Left lung (tissue), 10 donors: ENCODE results near the gene GPR87. TPM values are rescaled to one million over a fixed set of nuclear protein-coding genes. Genes with fewer than 3 reads are reported as not detected.

Source experiments
- ATAC-seq: fragments of 200-7000 bp; cut with Tn5 transposase; one replicate; pipeline ENCODE4 v1.9.1; 2020; ENCODE audit warnings: moderate library complexity
- DNase-seq, 4 donors: peaks; one replicate each; pipeline ENCODE4 v3.0.0-alpha.2; 2013 to 2020
- H3K27ac ChIP-seq, 2 donors: fragments of 200-600 bp; sonication (generic) in 1 of 2; one replicate each; pipeline versions ENCODE4 v1.5.0 to v1.8.0; 2020 to 2021
- H3K27me3 ChIP-seq, 2 donors: fragments of 200-600 bp; sonication (generic) in 1 of 2; one replicate each; pipeline versions ENCODE4 v1.5.0 to v1.8.0; 2020 to 2021
- H3K36me3 ChIP-seq, 2 donors: fragments of 200-600 bp; sonication (generic) in 1 of 2; one replicate each; pipeline versions ENCODE4 v1.5.0 to v1.8.0; 2020 to 2021
- H3K4me1 ChIP-seq, 2 donors: fragments of 200-600 bp; one replicate each; pipeline ENCODE4 v1.8.0; 2021
- H3K4me3 ChIP-seq, 2 donors: fragments of 200-600 bp; sonication (generic) in 1 of 2; one replicate each; pipeline versions ENCODE4 v1.5.0 to v1.8.0; 2020 to 2021; ENCODE audit warnings: mild to moderate bottlenecking in 1 of 2
- H3K9me3 ChIP-seq, 2 donors: fragments of 200-600 bp; sonication (generic) in 1 of 2; one replicate each; pipeline versions ENCODE4 v1.5.0 to v1.8.0; 2020 to 2021
- intact Hi-C, 2 donors: fragments of 100-400 bp; cut with DNase I; formaldehyde crosslinking; loops; one replicate each; pipeline versions ENCODE4 v1.11.2 to v1.14.2; 2022
- polyA plus RNA-seq, 6 donors: library from polyadenylated mRNA; unstranded; fragments of 120-200 nt; gene quantifications; one replicate each; pipeline ENCODE4 v1.2.1, GENCODE V29; 2013; ENCODE audit not compliant: insufficient read length in 6 of 6
- total RNA-seq, 2 donors: library from RNA; stranded (reverse); fragmentation: NEBNext Ultra II Directional; extraction: Animal tissue kit (Norgen Biotek cat#: 25700); gene quantifications; one replicate each; pipeline ENCODE4 v1.2.1, GENCODE V29; 2021
- TF ChIP-seq, protein P1 (sequence below), 2 donors: fragments of 200-600 bp; sonication (generic) in 1 of 2; IDR thresholded peaks; one replicate each; pipeline versions ENCODE4 v1.5.0 to v1.8.0; 2021; ENCODE audit warnings: antibody characterized with exemption in 2 of 2
- donor health status: DM: no; HTN: yes; CAD: no.
- donor health status: DM: no; HTN: no; CAD: no.

GPR87 gene
- total and polyA plus RNA-seq, 8 donors = 0.52 to 0.85 TPM; not detected in 6

DNA sequence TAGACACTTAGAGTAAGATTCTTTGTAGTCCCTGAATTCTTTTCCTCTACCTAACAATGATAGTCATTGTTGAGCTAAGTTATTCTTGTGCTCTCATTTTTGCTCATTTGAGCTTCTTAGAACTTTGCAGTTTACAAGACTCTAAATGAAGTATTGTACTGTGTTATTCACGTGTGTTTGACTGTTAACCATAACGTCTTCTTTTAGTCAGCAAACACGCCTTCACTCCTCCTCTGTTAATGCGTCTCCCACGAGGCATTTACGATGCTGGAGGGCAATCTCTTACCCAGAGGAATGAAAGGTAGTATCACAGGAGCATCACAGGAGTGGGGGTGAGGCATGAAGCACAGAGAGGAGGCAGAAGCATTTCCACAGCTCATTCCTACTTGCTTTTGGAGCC lies 23.5 kb downstream of the GPR87 start:
- TF ChIP-seq, protein P1, sequence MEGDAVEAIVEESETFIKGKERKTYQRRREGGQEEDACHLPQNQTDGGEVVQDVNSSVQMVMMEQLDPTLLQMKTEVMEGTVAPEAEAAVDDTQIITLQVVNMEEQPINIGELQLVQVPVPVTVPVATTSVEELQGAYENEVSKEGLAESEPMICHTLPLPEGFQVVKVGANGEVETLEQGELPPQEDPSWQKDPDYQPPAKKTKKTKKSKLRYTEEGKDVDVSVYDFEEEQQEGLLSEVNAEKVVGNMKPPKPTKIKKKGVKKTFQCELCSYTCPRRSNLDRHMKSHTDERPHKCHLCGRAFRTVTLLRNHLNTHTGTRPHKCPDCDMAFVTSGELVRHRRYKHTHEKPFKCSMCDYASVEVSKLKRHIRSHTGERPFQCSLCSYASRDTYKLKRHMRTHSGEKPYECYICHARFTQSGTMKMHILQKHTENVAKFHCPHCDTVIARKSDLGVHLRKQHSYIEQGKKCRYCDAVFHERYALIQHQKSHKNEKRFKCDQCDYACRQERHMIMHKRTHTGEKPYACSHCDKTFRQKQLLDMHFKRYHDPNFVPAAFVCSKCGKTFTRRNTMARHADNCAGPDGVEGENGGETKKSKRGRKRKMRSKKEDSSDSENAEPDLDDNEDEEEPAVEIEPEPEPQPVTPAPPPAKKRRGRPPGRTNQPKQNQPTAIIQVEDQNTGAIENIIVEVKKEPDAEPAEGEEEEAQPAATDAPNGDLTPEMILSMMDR (IDR thresholded peaks at IDR 0.05) = no peak
- no peaks in the 10 kb centered on the region for H3K27me3 ChIP-seq
- H3K4me1 ChIP-seq = no peaks in the 10 kb centered on the region
- H3K4me3 ChIP-seq = no peak overlapping the region
- H3K36me3 ChIP-seq = no peaks in the 10 kb centered on the region
- intact Hi-C loops = no loop called here
- H3K27ac ChIP-seq = no peak overlapping the region
- H3K9me3 ChIP-seq = no peaks in the 10 kb centered on the region
- no peak for DNase-seq
- ATAC-seq = no peak

DNA sequence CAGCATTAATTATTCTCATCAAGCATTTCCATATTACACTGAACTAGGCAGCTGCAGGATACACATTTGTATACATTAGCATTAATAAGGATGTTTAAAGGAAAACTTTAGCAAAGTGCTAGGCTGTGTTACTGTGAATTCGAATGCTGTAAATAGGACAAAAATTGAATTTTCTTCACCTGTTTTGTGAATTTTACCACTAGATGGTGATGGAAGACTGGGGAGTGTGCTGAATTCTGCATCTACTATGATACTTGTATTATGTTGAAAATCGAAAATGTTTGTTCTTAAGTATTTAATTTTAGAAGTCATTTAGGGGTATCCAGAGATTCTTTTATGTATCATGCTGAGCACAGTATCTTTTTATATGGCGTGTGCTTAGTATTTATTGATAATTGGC lies 25.9 kb downstream of the GPR87 start:
- intact Hi-C loops = no loop called here
- ATAC-seq = peak; percentile 50
- peak in 1 of 4 donors; percentile 33 for DNase-seq

DNA sequence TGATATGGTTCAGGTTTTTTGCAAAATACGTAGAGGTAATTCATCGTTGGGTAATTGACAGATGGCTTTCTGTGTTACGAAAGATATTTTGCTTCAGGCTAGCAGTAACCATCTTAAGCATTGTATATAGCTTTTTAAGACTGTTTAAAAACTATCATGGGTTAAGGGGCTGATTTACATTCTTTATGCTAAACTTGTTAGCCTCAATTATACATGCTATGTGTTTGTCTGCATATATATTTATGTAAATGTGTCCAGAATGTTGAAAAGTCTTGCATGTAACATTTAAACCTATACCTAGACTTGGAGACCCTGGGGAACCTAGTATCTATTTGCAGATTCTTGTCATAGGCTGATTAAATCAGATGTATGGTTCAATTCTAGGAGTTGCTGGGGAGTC lies 27.2 kb downstream of the GPR87 start:
- Histone ChIP-seq H3K27ac (no peak overlapping the region), H3K4me1 (no peaks in the 10 kb centered on the region), H3K27me3 (no peaks in the 10 kb centered on the region), H3K9me3 (no peaks in the 10 kb centered on the region), H3K4me3 (no peak overlapping the region), H3K36me3 (no peaks in the 10 kb centered on the region)
- ATAC-seq (no peak), DNase-seq (no peak)
- TF ChIP-seq, protein P1 (IDR thresholded peaks at IDR 0.05) = no peak
- intact Hi-C loops = no loop called here

More for the DNA sequence above, 25.9 kb downstream of the GPR87 start:
- Histone ChIP-seq H3K36me3 (no peaks in the 10 kb centered on the region), H3K27ac (no peak overlapping the region), H3K9me3 (no peaks in the 10 kb centered on the region), H3K27me3 (no peaks in the 10 kb centered on the region), H3K4me3 (no peak overlapping the region), H3K4me1 (no peaks in the 10 kb centered on the region)
- TF ChIP-seq, protein P1 (IDR thresholded peaks at IDR 0.05) = peak in 1 of 2 donors; percentile 36

DNA sequence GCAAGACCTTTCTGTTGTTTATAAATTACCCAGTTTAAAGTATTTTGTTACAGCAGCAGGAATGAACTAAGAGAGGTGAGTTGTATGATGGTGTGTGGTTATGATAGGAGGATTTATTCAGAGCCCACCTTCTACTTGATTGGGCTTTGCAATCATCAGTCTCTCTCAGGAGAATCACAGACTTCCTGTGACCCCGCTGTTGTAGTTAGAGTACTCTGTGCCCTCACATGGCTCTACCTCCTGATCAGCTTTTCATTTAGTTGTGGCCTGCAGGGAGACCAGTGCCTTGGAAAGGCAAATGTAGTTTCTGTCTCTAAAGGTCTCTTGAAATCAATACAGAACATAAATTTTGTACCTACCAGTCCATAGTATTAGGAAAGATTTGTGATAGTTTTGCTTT lies 30.7 kb downstream of the GPR87 start:
- Histone ChIP-seq H3K4me1 (no peaks in the 10 kb centered on the region), H3K36me3 (no peaks in the 10 kb centered on the region), H3K9me3 (no peaks in the 10 kb centered on the region), H3K27ac (no peak overlapping the region), H3K4me3 (no peak overlapping the region), H3K27me3 (no peaks in the 10 kb centered on the region)
- TF ChIP-seq, protein P1 (IDR thresholded peaks at IDR 0.05) = no peak
- no peak for ATAC-seq
- intact Hi-C loops = no loop called here
- DNase-seq = no peak

DNA sequence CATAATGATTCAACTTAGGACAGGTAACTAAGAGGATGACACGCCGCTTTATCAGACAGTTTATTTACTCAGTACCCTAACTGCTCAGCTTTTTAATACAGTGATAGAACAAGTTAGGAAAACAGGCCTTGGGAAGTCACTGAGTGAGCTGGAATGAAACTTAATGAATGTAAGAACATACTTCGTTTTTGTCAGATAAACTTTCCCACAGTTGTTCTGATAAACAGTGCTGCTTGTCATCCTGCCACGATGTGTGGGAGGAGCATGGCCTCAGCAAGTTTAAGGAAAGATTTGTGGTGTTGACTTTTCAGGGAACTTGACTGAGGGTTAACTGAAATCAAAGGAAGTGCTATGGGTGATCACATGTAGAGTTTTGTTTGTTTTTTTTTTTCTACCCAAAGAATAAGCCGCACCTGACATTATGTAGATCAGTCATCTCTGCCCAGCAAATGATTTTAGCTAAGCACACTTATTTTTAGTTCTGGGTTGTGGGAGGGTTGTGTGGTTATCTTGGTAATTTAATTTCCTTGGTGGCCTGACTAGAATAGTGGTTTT lies 32.6 kb downstream of the GPR87 start:
- intact Hi-C loops = loop anchor here in 1 of 2 donors (2.0 to 5.0 kb wide), 2 partner anchors 57 to 117 kb away; no protein-coding TSS in a partner anchor

More for the DNA sequence above, 32.6 kb downstream of the GPR87 start:
- H3K36me3 ChIP-seq = no peaks in the 10 kb centered on the region
- H3K27ac ChIP-seq = no peak overlapping the region
- no peak overlapping the region for H3K4me3 ChIP-seq
- H3K9me3 ChIP-seq = no peaks in the 10 kb centered on the region
- DNase-seq (peak in 1 of 4 donors; percentile 33), ATAC-seq (peak; percentile 68)
- TF ChIP-seq, protein P1 (IDR thresholded peaks at IDR 0.05) = no peak
- no peaks in the 10 kb centered on the region for H3K27me3 ChIP-seq
- H3K4me1 ChIP-seq = peaks cover 0 to 9% of the 10 kb centered on the region in 2 donors
